HepG2 (cell line): Measurements from ENCODE around the gene DBNDD2. TPM values are rescaled to one million over a fixed set of nuclear protein-coding genes. Genes with fewer than 3 reads are reported as not detected.

ENCODE experiments used
- BRD4 ChIP-seq: sonication (generic); formaldehyde crosslinking; IDR thresholded peaks from 2 replicates; pipeline ENCODE4 v1.4.0; 2020; ENCODE audit warnings: missing genetic modification reagents
- CCAR2 ChIP-seq: fragments of 200-400 bp; formaldehyde crosslinking; optimal IDR thresholded peaks from 2 replicates; pipeline ENCODE3; 2018; ENCODE audit warnings: low read depth, mild to moderate bottlenecking, low read length, moderate library complexity
- FIP1L1 ChIP-seq: fragments of 200-400 bp; formaldehyde crosslinking; IDR thresholded peaks from 2 replicates; pipeline ENCODE4 v1.6.1; 2018; ENCODE audit warnings: low read depth, mild to moderate bottlenecking, low read length, moderate library complexity, borderline replicate concordance; ENCODE audit not compliant: insufficient read depth
- IKZF4 ChIP-seq: sonication (generic); formaldehyde crosslinking; IDR thresholded peaks from 2 replicates; pipeline ENCODE4 v1.5.1; 2020; ENCODE audit warnings: borderline replicate concordance, mild to moderate bottlenecking, low read depth, missing genetic modification reagents; ENCODE audit errors: not compliant biosample characterization
- NCOA2 ChIP-seq: sonication (generic); formaldehyde crosslinking; IDR thresholded peaks from 2 replicates; pipeline ENCODE4 v1.8.0; 2022; ENCODE audit warnings: inconsistent platforms
- REL ChIP-seq: sonication (generic); formaldehyde crosslinking; conservative IDR thresholded peaks from 2 replicates; pipeline ENCODE4 v1.8.0; 2022; ENCODE audit warnings: mild to moderate bottlenecking, missing genetic modification reagents, moderate library complexity
- SMARCC2 ChIP-seq: fragments of 450-650 bp; IDR thresholded peaks from 2 replicates; pipeline ENCODE4 v1.6.1; 2017; ENCODE audit warnings: antibody characterized with exemption, mild to moderate bottlenecking
- ZMYM2 ChIP-seq: sonication (generic); formaldehyde crosslinking; IDR thresholded peaks from 2 replicates; pipeline ENCODE4 v1.8.0; 2022; ENCODE audit warnings: mild to moderate bottlenecking, missing genetic modification reagents
- ZNF337 ChIP-seq: sonication (generic); formaldehyde crosslinking; IDR thresholded peaks from 2 replicates; pipeline ENCODE4 v1.5.1; 2020; ENCODE audit warnings: missing genetic modification reagents, low read depth, mild to moderate bottlenecking, borderline replicate concordance
- ZNF567 ChIP-seq: sonication (generic); formaldehyde crosslinking; IDR thresholded peaks from 2 replicates; pipeline ENCODE4 v1.8.1; 2023; ENCODE audit warnings: mild to moderate bottlenecking, missing genetic modification reagents, borderline replicate concordance
- ZNF790 ChIP-seq: sonication (generic); formaldehyde crosslinking; IDR thresholded peaks from 2 replicates; pipeline ENCODE4 v1.8.0; 2022; ENCODE audit warnings: missing genetic modification reagents, mild to moderate bottlenecking, borderline replicate concordance
- ZNF883 ChIP-seq: sonication (generic); formaldehyde crosslinking; IDR thresholded peaks from 2 replicates; pipeline ENCODE4 v1.5.1; 2020; ENCODE audit warnings: mild to moderate bottlenecking, missing genetic modification reagents; ENCODE audit errors: not compliant biosample characterization
- polyA plus RNA-seq, 8 experiments: library from polyadenylated mRNA; depleted of rRNA in 3 of 8; stranded (reverse) in 7 of 8; unstranded in 1 of 8; fragments of >200 nt; fragmentation: Illumina TruSeq in 4 of 8; extraction: Trizol in 4 of 8; gene quantifications; 2 replicates each; pipeline versions ENCODE4 v1.2.1 to v1.2.3, GENCODE V29; 2011 to 2016; ENCODE audit warnings: low read depth in 4 of 8, missing spikeins in 1 of 8, mixed read lengths in 1 of 8; ENCODE audit not compliant: insufficient read depth in 1 of 8
- total RNA-seq, 5 experiments: library from RNA; depleted of rRNA; stranded (reverse); fragments of >200 nt; fragmentation: Illumina TruSeq; extraction: Trizol; gene quantifications; 2 replicates each; pipeline ENCODE4 v1.2.3, GENCODE V29; 2016; ENCODE audit warnings: low read depth in 1 of 5
- TF ChIP-seq, protein P1 (sequence below): fragments of 450-650 bp; IDR thresholded peaks from 2 replicates; pipeline ENCODE4 v1.6.1; 2017; ENCODE audit warnings: mild to moderate bottlenecking
- TF ChIP-seq, protein P2 (sequence below): sonication (generic); formaldehyde crosslinking; conservative IDR thresholded peaks from 2 replicates; pipeline ENCODE4 v1.4.0; 2020; ENCODE audit warnings: missing genetic modification reagents
- TF ChIP-seq, protein P3 (sequence below): sonication (generic); formaldehyde crosslinking; IDR thresholded peaks from 2 replicates; pipeline ENCODE4 v1.4.0; 2020; ENCODE audit warnings: mild to moderate bottlenecking, missing genetic modification reagents
- TF ChIP-seq, protein P4 (sequence below): sonication (generic); formaldehyde crosslinking; IDR thresholded peaks from 2 replicates; pipeline ENCODE4 v1.8.0; 2022; ENCODE audit warnings: mild to moderate bottlenecking, missing genetic modification reagents; ENCODE audit not compliant: insufficient replicate concordance
- TF ChIP-seq, protein P5 (sequence below): sonication (generic); formaldehyde crosslinking; IDR thresholded peaks from 2 replicates; pipeline ENCODE4 v1.9.0; 2022; ENCODE audit warnings: missing genetic modification reagents, mild to moderate bottlenecking, borderline replicate concordance

The DBNDD2 gene
- total and polyA plus RNA-seq, 2 of the 13 experiments (the other 11 are each of a cell fraction or from before 2014, with no cell fraction given): 16.7 to 47.6 TPM

DNA sequence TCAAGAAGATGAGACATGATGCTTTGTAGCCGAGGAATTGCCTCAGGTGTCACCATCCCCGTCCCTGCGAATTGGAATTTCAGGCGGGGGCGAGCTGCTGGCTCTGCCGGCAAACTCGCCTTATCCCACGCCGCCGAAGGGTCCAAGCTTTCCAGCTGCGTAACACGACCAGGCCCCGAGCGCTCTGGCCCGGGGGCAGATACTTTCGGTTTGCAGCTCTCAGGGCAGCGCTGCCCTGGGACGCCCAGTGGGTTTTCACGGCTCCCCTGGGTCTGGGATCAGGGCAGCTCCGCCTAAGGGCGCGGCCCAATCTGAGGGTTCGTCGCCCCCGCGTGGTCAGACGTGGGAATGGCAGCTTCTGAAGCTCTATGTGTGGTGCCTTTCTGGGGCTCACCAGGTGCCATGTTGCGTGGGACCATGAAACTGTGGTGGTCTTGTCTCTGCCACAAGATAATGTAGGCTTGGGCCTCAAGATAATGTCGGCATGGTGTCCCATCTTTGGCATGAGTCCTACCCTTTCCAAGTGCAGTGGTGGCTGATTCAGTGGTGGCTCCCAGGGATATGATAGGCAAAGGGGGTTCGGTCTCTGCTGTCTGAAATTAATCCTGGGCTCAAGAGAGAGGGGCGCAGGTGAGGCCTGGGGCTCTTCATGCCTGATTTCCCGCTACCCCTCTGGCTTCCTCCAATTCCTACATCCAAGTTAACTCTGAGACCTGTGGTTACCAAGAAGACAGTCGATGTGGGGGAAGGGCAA is 28.8 kb downstream of the DBNDD2 start (continued):
- TF ChIP-seq, protein P1, sequence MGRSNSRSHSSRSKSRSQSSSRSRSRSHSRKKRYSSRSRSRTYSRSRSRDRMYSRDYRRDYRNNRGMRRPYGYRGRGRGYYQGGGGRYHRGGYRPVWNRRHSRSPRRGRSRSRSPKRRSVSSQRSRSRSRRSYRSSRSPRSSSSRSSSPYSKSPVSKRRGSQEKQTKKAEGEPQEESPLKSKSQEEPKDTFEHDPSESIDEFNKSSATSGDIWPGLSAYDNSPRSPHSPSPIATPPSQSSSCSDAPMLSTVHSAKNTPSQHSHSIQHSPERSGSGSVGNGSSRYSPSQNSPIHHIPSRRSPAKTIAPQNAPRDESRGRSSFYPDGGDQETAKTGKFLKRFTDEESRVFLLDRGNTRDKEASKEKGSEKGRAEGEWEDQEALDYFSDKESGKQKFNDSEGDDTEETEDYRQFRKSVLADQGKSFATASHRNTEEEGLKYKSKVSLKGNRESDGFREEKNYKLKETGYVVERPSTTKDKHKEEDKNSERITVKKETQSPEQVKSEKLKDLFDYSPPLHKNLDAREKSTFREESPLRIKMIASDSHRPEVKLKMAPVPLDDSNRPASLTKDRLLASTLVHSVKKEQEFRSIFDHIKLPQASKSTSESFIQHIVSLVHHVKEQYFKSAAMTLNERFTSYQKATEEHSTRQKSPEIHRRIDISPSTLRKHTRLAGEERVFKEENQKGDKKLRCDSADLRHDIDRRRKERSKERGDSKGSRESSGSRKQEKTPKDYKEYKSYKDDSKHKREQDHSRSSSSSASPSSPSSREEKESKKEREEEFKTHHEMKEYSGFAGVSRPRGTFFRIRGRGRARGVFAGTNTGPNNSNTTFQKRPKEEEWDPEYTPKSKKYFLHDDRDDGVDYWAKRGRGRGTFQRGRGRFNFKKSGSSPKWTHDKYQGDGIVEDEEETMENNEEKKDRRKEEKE: no peak
- TF ChIP-seq BRD4 (CRISPR knock-in tag) (no peak), ZNF883 (CRISPR knock-in tag) (peak; percentile 91), CCAR2 (no peak), FIP1L1 (no peak), ZNF790 (CRISPR knock-in tag) (no peak), NCOA2 (CRISPR knock-in tag) (0 out of 2 replicates have a peak, but pooled peaks have one; percentile 39), ZNF567 (CRISPR knock-in tag) (no peak; the same call in 1 of the 2 replicates), REL (CRISPR knock-in tag) (no peak), IKZF4 (CRISPR knock-in tag) (peak; percentile 66), SMARCC2 (0 out of 2 replicates have a peak, but pooled peaks have one; percentile 5), ZNF337 (CRISPR knock-in tag) (peak; percentile 68; the same call in 1 of the 2 replicates), ZMYM2 (CRISPR knock-in tag) (no peak)
- TF ChIP-seq, protein P2, sequence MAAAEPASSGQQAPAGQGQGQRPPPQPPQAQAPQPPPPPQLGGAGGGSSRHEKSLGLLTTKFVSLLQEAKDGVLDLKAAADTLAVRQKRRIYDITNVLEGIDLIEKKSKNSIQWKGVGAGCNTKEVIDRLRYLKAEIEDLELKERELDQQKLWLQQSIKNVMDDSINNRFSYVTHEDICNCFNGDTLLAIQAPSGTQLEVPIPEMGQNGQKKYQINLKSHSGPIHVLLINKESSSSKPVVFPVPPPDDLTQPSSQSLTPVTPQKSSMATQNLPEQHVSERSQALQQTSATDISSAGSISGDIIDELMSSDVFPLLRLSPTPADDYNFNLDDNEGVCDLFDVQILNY (CRISPR knock-in tag): no peak; the same call in 1 of the 2 replicates
- TF ChIP-seq, protein P3, sequence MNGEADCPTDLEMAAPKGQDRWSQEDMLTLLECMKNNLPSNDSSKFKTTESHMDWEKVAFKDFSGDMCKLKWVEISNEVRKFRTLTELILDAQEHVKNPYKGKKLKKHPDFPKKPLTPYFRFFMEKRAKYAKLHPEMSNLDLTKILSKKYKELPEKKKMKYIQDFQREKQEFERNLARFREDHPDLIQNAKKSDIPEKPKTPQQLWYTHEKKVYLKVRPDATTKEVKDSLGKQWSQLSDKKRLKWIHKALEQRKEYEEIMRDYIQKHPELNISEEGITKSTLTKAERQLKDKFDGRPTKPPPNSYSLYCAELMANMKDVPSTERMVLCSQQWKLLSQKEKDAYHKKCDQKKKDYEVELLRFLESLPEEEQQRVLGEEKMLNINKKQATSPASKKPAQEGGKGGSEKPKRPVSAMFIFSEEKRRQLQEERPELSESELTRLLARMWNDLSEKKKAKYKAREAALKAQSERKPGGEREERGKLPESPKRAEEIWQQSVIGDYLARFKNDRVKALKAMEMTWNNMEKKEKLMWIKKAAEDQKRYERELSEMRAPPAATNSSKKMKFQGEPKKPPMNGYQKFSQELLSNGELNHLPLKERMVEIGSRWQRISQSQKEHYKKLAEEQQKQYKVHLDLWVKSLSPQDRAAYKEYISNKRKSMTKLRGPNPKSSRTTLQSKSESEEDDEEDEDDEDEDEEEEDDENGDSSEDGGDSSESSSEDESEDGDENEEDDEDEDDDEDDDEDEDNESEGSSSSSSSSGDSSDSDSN: peak; percentile 81
- TF ChIP-seq, protein P4, sequence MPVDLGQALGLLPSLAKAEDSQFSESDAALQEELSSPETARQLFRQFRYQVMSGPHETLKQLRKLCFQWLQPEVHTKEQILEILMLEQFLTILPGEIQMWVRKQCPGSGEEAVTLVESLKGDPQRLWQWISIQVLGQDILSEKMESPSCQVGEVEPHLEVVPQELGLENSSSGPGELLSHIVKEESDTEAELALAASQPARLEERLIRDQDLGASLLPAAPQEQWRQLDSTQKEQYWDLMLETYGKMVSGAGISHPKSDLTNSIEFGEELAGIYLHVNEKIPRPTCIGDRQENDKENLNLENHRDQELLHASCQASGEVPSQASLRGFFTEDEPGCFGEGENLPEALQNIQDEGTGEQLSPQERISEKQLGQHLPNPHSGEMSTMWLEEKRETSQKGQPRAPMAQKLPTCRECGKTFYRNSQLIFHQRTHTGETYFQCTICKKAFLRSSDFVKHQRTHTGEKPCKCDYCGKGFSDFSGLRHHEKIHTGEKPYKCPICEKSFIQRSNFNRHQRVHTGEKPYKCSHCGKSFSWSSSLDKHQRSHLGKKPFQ (CRISPR knock-in tag): no peak
- TF ChIP-seq, protein P5, sequence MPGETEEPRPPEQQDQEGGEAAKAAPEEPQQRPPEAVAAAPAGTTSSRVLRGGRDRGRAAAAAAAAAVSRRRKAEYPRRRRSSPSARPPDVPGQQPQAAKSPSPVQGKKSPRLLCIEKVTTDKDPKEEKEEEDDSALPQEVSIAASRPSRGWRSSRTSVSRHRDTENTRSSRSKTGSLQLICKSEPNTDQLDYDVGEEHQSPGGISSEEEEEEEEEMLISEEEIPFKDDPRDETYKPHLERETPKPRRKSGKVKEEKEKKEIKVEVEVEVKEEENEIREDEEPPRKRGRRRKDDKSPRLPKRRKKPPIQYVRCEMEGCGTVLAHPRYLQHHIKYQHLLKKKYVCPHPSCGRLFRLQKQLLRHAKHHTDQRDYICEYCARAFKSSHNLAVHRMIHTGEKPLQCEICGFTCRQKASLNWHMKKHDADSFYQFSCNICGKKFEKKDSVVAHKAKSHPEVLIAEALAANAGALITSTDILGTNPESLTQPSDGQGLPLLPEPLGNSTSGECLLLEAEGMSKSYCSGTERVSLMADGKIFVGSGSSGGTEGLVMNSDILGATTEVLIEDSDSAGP (CRISPR knock-in tag): peak; percentile 80; the same call in 1 of the 2 replicates
